Left renal pelvis (tissue), 4 donors: ENCODE results near the gene DEK. TPM values are rescaled to one million over a fixed set of nuclear protein-coding genes. Genes with fewer than 3 reads are reported as not detected.
"Not testable (repeated sequence)": the region's sequence is repeated elsewhere in the genome, so short reads cannot be mapped to it uniquely, and the experiment has no call there.

Experiments used
- DNase-seq, 4 donors: peaks; one replicate each; pipeline ENCODE4 v3.0.0-alpha.2; 2013; ENCODE audit warnings: low read depth in 4 of 4, low spot score in 3 of 4
- polyA plus RNA-seq, 4 donors: library from polyadenylated mRNA; unstranded; fragments of 120-200 nt; gene quantifications; one replicate each; pipeline ENCODE4 v1.2.1, GENCODE V29; 2013; ENCODE audit not compliant: insufficient read length in 4 of 4

Gene DEK, protein sequence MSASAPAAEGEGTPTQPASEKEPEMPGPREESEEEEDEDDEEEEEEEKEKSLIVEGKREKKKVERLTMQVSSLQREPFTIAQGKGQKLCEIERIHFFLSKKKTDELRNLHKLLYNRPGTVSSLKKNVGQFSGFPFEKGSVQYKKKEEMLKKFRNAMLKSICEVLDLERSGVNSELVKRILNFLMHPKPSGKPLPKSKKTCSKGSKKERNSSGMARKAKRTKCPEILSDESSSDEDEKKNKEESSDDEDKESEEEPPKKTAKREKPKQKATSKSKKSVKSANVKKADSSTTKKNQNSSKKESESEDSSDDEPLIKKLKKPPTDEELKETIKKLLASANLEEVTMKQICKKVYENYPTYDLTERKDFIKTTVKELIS
- 100 to 1,000 TPM; 190 to 256 (median 209) TPM for polyA plus RNA-seq

DNA sequence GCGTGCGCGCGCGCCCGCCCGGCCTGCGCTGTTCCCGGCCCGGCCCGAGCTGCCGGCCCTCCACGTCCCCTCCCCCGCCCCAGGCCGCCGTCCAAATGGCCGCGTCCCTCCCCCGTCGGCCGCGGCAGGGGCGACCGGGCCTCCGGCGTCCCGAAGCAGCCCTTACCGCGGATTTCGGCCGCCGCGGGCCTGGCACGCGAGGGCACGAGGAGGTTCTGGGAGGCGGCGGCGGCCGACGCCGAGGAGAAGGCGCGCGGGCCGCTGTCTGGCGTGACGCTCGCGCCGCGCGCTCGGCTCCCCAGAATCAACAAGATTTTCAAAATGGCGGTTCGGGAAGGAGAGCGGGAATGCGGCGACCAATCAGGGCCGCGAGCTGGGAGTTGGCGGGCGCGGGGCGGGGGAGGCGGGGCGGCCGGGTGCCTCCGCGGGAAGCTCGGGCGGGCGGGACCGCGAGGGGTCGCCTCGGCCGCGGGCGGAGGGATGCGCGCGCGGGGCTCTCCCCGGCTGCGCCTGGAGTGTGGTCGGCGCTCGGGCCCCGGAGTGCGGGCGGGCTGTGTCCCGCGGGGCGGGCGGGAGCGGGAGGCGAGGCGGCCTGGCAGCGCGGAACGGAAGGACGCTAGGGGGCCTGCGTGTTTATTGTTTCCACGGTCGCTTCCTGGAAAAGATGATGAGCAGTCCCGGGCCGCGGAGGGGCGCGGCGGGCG, at the start of gene DEK:
Gene DEK (minus strand): TSS at position 312 of the 704 bp plus-strand sequence. CDS start 543 bp downstream, outside the sequence.
- peak in 3 of 4 donors; percentile 74 to 82 (median 74) for DNase-seq

DNA sequence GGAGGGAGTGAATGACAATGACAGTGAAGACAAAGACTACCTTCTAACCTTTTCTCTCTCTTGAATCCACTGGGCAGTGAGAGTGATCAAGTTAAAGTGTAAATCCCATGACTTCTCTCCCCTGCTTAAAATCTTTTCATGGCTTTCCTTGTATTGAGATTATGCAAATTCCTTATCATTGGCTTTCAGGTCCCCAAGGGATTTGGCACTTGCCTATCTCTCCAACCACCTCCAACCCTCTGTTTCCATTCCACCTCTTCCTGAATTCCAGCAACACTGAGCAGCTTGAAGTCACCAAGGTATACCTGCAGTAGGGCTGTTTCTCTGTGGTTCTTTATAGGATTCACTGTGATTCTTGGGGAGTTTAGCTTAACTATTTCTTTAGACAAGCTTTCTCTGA, 48.0 kb upstream of the DEK start:
- DNase-seq, result no peak

DNA sequence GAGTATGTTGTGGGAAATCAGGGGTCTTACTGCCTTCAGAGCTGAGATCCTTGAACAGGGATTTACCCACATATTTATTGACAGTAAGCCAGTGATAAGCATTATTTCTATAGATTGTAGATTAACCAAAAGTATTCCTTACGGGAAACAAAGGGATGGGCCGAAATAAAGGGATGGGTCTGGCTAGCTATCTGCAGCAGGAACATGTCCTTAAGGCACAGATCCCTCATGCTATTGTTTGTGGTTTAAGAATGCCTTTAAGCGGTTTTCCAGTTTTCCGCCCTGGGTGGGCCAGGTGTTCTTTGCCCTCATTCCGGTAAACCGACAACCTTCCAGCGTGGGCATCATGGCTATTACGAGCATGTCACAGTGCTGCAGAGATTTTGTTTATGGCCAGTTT, 45.7 kb upstream of the DEK start:
- not testable (repeated sequence) for DNase-seq

DNA sequence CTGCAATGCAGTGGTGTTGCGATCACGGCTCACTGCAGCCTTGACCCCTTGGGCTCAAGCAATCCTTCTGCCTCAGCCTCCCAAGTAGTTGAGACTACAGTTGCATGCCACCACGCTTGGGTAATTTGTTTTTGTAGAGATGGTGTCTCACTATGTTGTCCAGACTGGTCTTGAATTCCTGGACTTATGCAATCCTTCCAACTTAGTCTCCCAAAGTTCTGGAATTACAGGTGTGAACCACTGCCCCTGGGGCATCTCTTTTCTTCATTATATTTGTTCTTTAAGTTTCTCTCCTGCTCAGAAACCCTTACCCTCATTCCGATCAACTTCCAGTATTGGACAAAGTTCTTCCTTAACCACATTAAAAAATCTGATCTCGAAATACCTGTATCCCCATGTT, 44.7 kb upstream of the DEK start:
- no peak for DNase-seq

DNA sequence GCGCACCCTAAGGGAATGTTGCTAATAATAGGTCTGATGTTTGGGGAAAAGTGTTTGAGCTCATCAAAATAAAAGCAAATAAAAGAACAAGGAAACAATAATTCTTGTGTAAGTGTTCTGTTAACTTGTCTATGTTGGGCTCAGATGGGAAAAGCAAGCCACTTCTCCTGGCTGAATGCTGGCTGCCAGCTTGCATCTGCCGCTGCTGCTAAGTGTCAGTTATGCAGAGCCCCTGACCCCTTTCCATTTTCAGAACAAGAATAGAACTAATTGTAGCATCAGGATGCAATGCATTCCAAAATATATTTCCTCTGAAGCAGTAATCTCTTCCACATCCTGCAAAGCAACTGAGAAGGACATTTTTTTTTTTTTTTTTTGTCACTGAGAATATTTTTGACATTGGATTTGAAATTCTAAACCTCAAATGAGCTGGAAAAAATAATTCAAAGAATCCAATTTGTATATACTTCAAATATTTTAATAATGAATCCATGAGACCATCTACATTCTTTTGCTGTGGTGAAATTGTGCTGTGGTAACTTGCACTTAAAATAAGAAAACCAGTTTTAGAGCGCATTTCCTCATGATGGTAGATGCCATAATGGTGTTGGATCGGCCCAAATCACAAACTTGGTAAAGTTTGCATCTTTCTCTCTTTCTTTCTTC, 43.9 kb upstream of the DEK start:
- DNase-seq, result no peak

DNA sequence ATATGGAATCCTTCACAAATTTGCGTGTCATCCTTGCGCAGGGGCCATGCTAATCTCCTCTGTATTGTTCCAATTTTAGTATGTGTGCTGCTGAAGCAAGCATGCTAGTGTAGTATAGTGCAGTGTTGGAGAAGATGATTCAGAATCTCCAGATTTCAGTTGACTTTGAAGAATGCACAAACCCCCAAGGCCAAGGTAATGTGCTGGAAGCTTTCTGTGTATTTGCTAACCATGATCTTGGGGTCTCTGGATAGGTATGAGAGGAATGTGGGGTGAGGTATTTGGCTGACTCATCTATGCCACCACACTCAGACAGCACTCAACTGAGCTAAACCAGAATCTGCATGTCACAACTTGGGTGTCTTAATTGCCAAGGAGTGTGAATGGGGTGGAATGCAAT, 42.6 kb upstream of the DEK start:
- no peak for DNase-seq

DNA sequence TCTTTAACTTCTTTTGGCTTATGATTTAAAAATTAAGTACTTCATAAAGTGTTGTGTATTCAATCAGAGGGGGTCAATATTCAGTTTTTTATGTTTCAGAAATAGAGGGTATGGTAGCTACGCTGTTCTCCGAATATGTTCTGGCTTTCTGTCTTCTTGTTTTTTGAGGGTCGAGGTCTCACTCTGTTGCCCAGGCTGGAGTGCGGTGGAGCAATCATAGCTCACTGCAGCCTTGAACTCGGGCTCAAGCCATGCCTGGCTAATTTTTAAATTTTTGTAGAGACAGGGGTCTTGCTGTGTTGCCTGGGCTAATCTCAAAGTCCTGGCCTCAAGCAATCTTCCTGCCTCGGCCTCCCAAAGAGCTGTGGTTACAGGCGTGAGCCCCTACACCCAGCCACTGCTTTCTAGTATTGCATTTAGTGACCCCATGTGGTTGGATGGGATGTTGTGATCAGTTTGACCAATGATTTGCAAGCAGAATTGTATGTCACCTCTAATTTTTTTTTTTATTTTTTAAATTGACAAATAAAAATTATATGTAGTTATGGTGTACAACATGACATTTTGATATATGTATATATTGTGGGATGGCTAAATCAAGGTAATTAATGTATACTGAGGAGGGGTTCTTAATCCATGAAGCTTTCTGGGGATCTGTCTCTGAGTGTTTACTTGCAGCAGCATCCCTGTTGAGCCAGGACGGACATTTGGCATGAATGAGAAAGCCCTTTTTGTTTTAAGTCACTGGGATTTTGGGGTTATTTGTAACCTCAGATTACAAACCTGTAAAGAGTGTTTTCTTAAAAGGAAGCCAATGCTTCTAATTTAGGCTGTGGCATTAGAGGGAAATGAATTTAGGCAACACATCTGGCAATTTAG, 38.5 kb upstream of the DEK start:
- DNase-seq, result no peak

DNA sequence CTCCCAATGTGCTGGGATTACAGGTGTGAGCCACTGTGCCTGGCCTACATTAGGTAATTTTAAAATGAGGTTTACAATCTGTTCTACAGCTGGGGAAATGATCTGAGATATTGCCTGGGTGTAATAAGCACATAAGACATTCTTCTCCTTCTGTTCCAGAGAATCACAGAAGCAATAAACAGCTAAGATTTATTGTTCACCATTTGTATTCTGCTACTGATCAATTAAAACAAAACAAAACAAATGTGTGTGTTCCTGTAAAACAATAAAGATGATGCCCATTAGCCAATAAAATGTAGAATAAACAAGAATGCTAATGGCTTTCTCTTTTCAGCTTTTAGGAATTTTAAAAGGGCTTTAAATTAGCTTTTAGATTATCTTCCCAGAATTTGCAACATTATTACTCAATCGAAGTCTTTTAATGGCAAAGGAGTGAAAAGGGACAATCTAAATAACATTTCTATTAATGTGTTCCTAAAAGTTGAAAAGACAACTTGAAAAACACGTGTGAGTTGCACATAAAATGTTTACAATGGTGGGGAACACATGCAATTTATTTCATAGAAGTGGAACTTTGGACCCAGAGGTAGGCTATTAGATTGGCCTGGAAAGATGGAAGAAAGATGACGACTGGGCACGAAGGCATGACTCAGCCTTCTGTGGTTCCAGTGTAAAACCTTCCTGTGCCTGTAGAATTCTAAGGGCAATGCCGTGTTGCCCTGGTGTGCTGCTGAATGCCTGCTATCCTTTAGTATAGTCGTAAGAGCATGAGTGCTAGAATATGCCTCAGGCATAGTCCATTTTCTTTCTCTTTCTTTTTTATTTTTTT, 29.0 kb upstream of the DEK start:
- DNase-seq, result no peak

DNA sequence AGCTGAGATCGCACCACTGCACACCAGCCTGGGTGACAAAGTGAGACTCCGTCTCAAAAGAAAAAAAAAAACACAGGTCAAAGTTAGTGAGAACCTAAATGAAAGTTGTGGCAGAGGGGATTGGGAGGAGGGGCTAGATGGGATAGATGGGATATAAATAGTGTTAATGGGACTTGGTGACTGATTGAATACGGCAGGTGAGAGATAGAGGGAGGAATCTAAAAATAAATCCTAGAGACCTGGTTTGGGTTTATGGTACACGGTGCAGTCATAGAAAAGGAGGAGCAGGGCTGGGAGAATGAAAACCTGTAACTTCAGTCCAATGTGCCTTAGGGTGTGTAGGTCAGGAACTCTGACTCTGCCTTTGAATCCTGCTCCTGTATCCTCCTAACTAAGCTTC, 25.0 kb upstream of the DEK start:
- no peak for DNase-seq

DNA sequence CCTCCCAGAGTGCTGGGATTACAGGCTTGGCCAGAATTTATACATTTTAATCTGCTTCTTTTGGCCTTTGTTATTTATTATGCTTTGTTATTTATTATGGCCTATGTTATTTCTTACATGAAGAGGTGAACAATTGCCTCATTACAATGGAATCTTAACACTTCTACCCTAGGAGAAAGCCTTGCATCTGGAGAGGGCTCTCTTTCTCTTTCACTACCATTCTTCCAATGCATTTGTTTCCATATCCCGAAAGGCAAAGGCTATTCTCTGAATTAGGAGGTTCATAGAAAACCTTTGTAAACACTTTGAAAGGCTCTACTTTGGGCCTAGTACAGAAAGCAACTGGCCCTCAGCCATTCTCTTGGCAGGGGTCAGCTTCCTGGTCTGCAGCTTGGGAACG, 19.9 kb upstream of the DEK start:
- DNase-seq, result no peak

DNA sequence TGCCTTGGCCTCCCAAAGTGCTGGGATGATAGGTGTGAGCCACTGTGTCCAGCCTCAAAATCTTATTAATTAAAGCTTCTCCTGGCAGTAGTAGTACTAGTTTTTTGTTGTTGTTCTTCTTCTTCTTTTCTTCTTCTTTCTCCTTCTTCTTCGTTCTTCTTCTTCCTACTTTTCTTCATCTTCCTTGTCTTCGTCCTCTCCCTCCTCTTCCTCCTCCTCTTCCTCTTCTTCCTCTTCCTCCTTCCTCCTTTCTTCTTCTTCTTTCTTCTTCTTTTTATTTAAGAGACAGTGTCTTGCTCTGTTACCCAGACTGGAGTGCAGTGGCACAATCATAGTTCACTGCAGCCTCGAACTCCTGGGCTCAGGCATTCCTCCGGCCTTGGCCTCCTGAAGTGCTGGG, 17.2 kb upstream of the DEK start:
- no peak for DNase-seq

DNA sequence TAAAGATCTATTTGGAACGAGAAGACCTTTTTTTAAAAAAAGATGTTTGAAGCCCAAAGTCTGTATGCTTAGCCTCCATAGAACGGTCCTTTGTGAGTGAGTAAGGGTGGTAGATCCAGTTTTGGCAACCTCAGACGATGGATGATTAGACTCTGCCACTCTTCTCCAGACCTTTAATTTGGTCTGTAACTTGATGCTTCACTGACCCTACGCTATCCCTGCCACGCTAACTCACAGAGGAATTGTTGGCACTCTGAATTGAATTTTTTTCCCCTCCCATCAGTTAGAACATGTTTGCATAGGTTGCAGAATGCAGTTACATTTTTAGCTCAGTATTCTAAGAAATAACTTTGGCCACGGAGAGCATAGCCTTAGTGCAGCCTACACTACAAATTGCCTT, 15.8 kb upstream of the DEK start:
- no peak for DNase-seq

DNA sequence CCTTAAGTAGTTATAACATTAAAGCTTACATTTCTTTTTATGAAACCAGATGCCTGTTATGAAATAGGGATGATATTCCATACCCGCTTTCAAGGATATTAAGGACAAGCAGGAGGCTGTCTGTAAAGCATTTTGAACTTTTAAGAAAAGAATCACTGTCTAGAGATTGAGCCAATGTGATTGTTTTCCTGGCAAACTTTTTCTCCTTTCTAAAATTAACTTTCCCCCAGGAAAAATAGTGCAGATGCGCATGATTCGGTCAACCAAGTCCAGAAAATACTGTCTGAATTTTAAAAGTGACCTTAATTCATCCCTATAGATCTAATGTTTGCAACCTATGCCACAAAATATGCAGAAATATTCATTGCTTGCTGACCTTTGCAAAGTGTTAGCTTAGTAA, 15.1 kb upstream of the DEK start:
- DNase-seq, result no peak

DNA sequence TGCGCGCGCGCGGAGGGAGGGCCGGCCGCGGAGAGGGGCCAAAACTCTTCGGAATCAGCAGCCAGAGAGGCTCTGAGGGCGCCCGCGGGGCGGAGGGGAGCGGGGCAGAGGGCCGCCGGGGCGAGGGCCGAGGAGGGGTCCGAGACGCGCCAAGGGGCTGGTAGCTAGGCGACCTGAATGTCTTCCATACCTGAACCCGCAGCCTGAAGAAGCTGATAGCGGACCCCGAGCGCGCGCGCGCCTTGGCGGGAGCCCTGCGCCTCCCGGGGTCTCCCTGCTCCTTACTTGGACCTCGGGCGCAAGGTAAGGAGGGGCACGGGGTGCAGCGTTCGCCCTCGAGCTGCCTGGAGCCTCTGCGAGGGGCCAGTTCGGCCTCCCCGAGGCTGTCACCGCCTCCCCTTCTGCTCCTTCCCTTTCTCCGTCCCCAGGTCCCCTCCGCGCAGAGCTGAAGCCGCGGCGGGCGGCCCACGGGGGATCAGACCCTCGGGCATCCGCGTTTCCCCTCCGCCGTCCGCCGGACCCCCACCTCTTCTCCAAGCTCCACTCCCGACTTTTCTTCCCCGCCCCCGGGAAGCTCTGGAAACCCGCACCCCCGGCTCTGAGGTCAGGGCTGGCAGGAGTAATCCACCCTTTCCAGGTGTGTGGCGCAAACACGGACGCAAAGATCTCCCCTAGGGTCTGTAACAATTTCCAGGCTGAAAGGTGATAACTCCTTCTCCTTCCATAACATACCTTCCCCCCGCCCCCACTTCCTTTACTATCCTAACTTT, 13.1 kb upstream of the DEK start:
- no peak for DNase-seq

DNA sequence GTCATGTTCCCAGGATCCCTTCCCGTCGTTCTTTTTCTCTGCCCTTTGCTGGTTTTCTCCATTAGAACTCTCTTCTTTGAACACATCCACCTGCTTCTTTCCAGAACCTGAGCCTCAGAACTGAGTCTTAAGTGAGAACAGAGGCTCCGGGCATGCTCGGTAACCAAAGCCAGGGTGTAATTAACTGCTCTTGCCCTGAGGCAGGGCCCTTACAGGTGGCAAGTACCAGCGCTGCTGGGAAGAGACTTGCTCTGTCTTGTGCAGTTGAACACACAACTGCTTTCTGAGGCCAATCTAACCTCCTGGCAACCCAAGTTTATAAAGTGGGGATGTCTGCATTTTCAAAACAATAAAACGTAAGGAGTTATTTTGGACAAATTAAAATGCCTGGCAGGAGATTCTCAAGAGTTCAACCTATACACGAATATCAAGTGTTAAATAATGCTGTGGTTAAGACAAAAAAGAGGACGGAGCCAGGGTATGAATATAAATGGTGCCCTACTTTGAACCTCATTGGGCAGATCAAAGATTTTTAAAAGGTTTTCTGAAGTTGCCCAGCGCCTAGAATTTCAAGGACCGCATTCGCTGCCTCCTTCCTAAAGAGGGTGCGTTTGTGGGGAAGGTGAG, 12.4 kb upstream of the DEK start:
- no peak for DNase-seq

DNA sequence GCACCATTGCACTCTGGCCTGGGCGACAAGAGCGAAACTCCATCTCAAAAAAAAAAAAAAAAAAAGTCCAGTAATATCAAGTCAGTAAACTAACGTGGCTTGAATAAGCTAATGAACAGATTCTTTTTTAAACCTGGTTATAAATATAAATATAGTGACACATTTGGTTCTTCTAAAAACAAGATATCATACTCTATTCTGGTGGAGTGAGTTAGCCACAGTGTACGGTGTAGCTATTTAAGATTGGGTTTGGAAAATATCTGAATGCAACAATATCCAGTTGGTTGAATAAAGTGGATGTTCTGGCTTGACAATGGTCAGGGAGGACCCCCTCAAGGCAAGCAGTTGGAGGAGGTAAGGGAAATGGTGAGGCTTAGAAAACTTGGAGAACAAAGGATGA, 5.9 kb upstream of the DEK start:
- no peak for DNase-seq

DNA sequence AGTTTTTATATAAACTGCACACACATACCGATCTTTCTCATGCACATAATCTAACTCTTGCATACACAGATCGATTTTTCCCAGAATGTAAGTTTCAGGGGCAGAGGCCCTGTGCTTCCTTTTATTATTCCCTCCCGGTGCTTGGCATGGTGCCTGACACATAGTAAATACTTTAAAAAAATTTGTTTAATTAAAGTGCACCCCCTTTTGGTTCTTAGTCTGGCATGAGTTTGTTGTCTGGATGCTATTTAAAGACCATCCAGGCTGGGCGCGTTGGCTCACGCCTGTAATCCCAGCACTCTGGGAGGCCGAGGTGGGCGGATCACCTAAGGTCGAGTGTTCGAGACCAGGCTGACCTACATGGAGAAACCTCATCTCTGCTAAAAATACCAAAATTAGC, 5.4 kb upstream of the DEK start:
- no peak for DNase-seq

DNA sequence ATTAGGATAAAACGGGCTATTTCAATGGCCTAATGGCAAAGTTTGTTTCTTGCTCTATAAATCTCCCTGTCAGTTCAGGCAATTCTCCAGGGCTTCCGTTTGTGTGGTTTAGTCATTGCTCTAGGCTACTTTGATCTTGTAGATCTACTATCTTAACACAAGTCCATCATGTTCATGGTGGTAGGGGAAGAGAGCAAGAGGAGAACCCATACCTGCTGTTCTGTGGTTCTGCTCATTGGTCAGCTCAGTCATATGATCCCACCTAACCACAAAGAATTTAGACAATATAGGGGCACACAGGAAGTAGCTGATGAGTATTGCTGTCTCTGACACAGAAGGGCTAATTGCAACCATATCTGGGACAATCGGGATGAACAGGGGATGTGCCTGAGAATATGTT, 4.9 kb upstream of the DEK start:
- DNase-seq, result no peak

DNA sequence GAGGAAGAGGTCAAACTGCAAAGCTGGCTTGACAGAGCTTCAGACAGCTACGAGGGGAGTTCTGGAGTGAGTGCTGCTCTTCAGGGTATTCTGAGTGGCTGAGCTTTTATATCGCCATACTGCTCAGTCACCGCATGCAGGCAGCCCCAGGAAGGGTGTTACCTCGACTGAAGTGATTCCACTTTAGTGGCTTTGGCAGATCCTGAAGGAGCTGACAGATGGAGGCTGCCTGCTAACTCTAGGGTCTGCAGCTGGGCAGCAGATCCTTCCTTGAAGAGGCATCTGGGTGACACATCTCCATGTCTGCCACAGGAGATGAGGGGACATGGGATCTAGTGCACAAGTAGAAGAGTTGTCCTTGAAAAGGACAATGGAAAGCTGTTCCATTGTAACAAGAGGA, 3.7 kb upstream of the DEK start:
- DNase-seq, result no peak
